Activated naive CD4-positive, alpha-beta T cell treated with anti-CD3 and anti-CD28 coated beads, Interleukin-2, amount 50 U/mL, for 24 hours (primary cell): ENCODE results near the gene DLD.
"Not testable (repeated sequence)": the region's sequence is repeated elsewhere in the genome, so short reads cannot be mapped to it uniquely, and the experiment has no call there.

Experiments used
- H3K27ac Mint-ChIP-seq: one replicate; pipeline ENCODE4 v1.8.0; 2021; ENCODE audit warnings: mild to moderate bottlenecking, mixed read lengths
- H3K27me3 Mint-ChIP-seq: one replicate; pipeline ENCODE4 v1.8.0; 2021; ENCODE audit warnings: mixed read lengths
- H3K36me3 Mint-ChIP-seq: one replicate; pipeline ENCODE4 v1.8.0; 2021; ENCODE audit warnings: mixed read lengths
- H3K4me1 Mint-ChIP-seq: one replicate; pipeline ENCODE4 v1.8.0; 2021; ENCODE audit warnings: mixed read lengths
- H3K4me3 Mint-ChIP-seq: one replicate; pipeline ENCODE4 v1.8.0; 2021; ENCODE audit warnings: mild to moderate bottlenecking, mixed read lengths
- H3K9me3 Mint-ChIP-seq: one replicate; pipeline ENCODE4 v1.8.0; 2021; ENCODE audit warnings: mixed read lengths

The DLD gene

GRCh38 chr7:107860981-107861652 lies 29.9 kb upstream of the DLD start:
- H3K4me1 Mint-ChIP-seq = peaks cover 37% of the 10 kb centered on the region
- no peak overlapping the region for H3K4me3 Mint-ChIP-seq
- H3K27me3 Mint-ChIP-seq = no peaks in the 10 kb centered on the region
- H3K27ac Mint-ChIP-seq = no peak overlapping the region
- H3K9me3 Mint-ChIP-seq = no peaks in the 10 kb centered on the region
- H3K36me3 Mint-ChIP-seq = no peaks in the 10 kb centered on the region

GRCh38 chr7:107865956-107866775 lies 24.8 kb upstream of the DLD start:
- H3K27ac Mint-ChIP-seq = peak overlapping the region; percentile 69
- no peaks in the 10 kb centered on the region for H3K9me3 Mint-ChIP-seq
- H3K4me1 Mint-ChIP-seq = peaks cover 12% of the 10 kb centered on the region
- no peaks in the 10 kb centered on the region for H3K27me3 Mint-ChIP-seq
- no peaks in the 10 kb centered on the region for H3K36me3 Mint-ChIP-seq
- no peak overlapping the region for H3K4me3 Mint-ChIP-seq

- no peaks in the 10 kb centered on the region for H3K27me3 Mint-ChIP-seq
- no peaks in the 10 kb centered on the region for H3K9me3 Mint-ChIP-seq
- no peaks in the 10 kb centered on the region for H3K36me3 Mint-ChIP-seq
- H3K4me1 Mint-ChIP-seq = peaks cover 12% of the 10 kb centered on the region
- H3K4me3 Mint-ChIP-seq = no peak overlapping the region
- H3K27ac Mint-ChIP-seq = no peak overlapping the region
These were observed 23.0 kb upstream of the DLD start for GRCh38 chr7:107867858-107868466.

- H3K4me3 Mint-ChIP-seq = no peak overlapping the region
- no peaks in the 10 kb centered on the region for H3K27me3 Mint-ChIP-seq
- peaks cover 13% of the 10 kb centered on the region for H3K4me1 Mint-ChIP-seq
- H3K36me3 Mint-ChIP-seq = no peaks in the 10 kb centered on the region
- no peaks in the 10 kb centered on the region for H3K9me3 Mint-ChIP-seq
- no peak overlapping the region for H3K27ac Mint-ChIP-seq
These were observed 20.5 kb upstream of the DLD start for GRCh38 chr7:107870427-107871000.

- Mint-ChIP-seq H3K27me3 (no peaks in the 10 kb centered on the region), H3K4me3 (no peak overlapping the region), H3K27ac (no peak overlapping the region), H3K9me3 (no peaks in the 10 kb centered on the region), H3K36me3 (no peaks in the 10 kb centered on the region), H3K4me1 (peaks cover 13% of the 10 kb centered on the region)
These were observed 16.9 kb upstream of the DLD start for GRCh38 chr7:107874111-107874510.

GRCh38 chr7:107874605-107875446 lies 16.2 kb upstream of the DLD start:
- Mint-ChIP-seq H3K4me3 (no peak overlapping the region), H3K9me3 (no peaks in the 10 kb centered on the region), H3K36me3 (no peaks in the 10 kb centered on the region), H3K4me1 (peaks cover 20% of the 10 kb centered on the region), H3K27me3 (no peaks in the 10 kb centered on the region), H3K27ac (no peak overlapping the region)

- Mint-ChIP-seq H3K27ac (no peak overlapping the region), H3K4me1 (peaks cover 20% of the 10 kb centered on the region), H3K9me3 (no peaks in the 10 kb centered on the region), H3K4me3 (no peak overlapping the region), H3K36me3 (no peaks in the 10 kb centered on the region), H3K27me3 (no peaks in the 10 kb centered on the region)
These were observed 14.1 kb upstream of the DLD start for GRCh38 chr7:107876916-107877315.

- Mint-ChIP-seq H3K27me3 (no peaks in the 10 kb centered on the region), H3K4me3 (no peak overlapping the region), H3K4me1 (peaks cover 20% of the 10 kb centered on the region), H3K27ac (no peak overlapping the region), H3K36me3 (no peaks in the 10 kb centered on the region), H3K9me3 (no peaks in the 10 kb centered on the region)
These were observed 13.1 kb upstream of the DLD start for GRCh38 chr7:107877731-107878382.

- no peak overlapping the region for H3K4me3 Mint-ChIP-seq
- no peaks in the 10 kb centered on the region for H3K27me3 Mint-ChIP-seq
- no peaks in the 10 kb centered on the region for H3K9me3 Mint-ChIP-seq
These were observed 12.3 kb upstream of the DLD start for GRCh38 chr7:107878636-107879035.

GRCh38 chr7:107879400-107880035 lies 11.5 kb upstream of the DLD start:
- Mint-ChIP-seq H3K27me3 (peaks cover 3% of the 10 kb centered on the region), H3K4me3 (no peak overlapping the region), H3K9me3 (no peaks in the 10 kb centered on the region), H3K36me3 (no peaks in the 10 kb centered on the region), H3K4me1 (peaks cover 18% of the 10 kb centered on the region), H3K27ac (no peak overlapping the region)

More at GRCh38 chr7:107878636-107879035, 12.3 kb upstream of the DLD start:
- Mint-ChIP-seq H3K4me1 (peaks cover 20% of the 10 kb centered on the region), H3K36me3 (no peaks in the 10 kb centered on the region), H3K27ac (no peak overlapping the region)

- no peak overlapping the region for H3K4me3 Mint-ChIP-seq
- H3K27me3 Mint-ChIP-seq = peaks cover 3% of the 10 kb centered on the region
- no peaks in the 10 kb centered on the region for H3K36me3 Mint-ChIP-seq
- peaks cover 7% of the 10 kb centered on the region for H3K4me1 Mint-ChIP-seq
- H3K9me3 Mint-ChIP-seq = no peaks in the 10 kb centered on the region
- no peak overlapping the region for H3K27ac Mint-ChIP-seq
These were observed 8.2 kb upstream of the DLD start for GRCh38 chr7:107882766-107883165.

- H3K9me3 Mint-ChIP-seq = no peaks in the 10 kb centered on the region
- H3K36me3 Mint-ChIP-seq = no peaks in the 10 kb centered on the region
These were observed 6.7 kb upstream of the DLD start for GRCh38 chr7:107884066-107884818.

GRCh38 chr7:107887827-107888226 lies 3.2 kb upstream of the DLD start:
- not testable (repeated sequence) for H3K27ac Mint-ChIP-seq, H3K27me3 Mint-ChIP-seq, H3K36me3 Mint-ChIP-seq, H3K4me3 Mint-ChIP-seq, H3K9me3 Mint-ChIP-seq
- H3K4me1 Mint-ChIP-seq = peaks cover 18% of the 10 kb centered on the region

More at GRCh38 chr7:107884066-107884818, 6.7 kb upstream of the DLD start:
- Mint-ChIP-seq H3K27me3 (peaks cover 3% of the 10 kb centered on the region), H3K27ac (no peak overlapping the region), H3K4me1 (peaks cover 6% of the 10 kb centered on the region), H3K4me3 (no peak overlapping the region)

GRCh38 chr7:107889992-107890391 lies 991 bp upstream of the DLD start:
- Mint-ChIP-seq H3K4me1 (peaks cover 40% of the 10 kb centered on the region), H3K36me3 (peaks cover 5% of the 10 kb centered on the region), H3K9me3 (no peaks in the 10 kb centered on the region), H3K4me3 (peak overlapping the region; percentile 98), H3K27ac (peak overlapping the region; percentile 99), H3K27me3 (no peaks in the 10 kb centered on the region)
